Keratinocyte (primary cell): ENCODE results near the gene CDK17. TPM values are rescaled to one million over a fixed set of nuclear protein-coding genes. Genes with fewer than 3 reads are reported as not detected.

Experiments used
- DNase-seq: peaks from one replicate; pipeline ENCODE4 v3.0.0-alpha.2; 2011; ENCODE audit warnings: low read depth, missing footprints, low spot score
- FAIRE-seq: peaks from 2 replicates; lab custom pipeline; 2011; peaks lifted over from hg19 to GRCh38; lab: Jason Lieb, UNC
- H2AFZ ChIP-seq: 2 replicates; pipeline ENCODE4 v1.6.0; 2012; ENCODE audit warnings: low read length, control low read depth, inconsistent platforms; ENCODE audit not compliant: control insufficient read depth
- H3K27ac ChIP-seq: 2 replicates; pipeline ENCODE4 v1.5.1; 2011; ENCODE audit warnings: low read length; ENCODE audit not compliant: control insufficient read depth, insufficient read depth
- H3K27me3 ChIP-seq: 3 replicates; pipeline ENCODE4 v1.6.0; 2011; ENCODE audit warnings: low read length; ENCODE audit not compliant: control insufficient read depth, insufficient read depth; ENCODE audit errors: extremely low read depth
- H3K36me3 ChIP-seq, 2 experiments: 2 replicates in 1 of 2; 3 replicates in 1 of 2; pipeline ENCODE4 v1.5.1; 2011; ENCODE audit warnings: low read length in 2 of 2, mild to moderate bottlenecking in 1 of 2; ENCODE audit not compliant: control insufficient read depth in 2 of 2, insufficient read depth in 2 of 2; ENCODE audit errors: extremely low read depth in 1 of 2
- H3K4me1 ChIP-seq: 3 replicates; pipeline ENCODE4 v1.5.1; 2011; ENCODE audit warnings: low read length; ENCODE audit not compliant: control insufficient read depth, insufficient read depth; ENCODE audit errors: extremely low read depth
- H3K4me2 ChIP-seq: 3 replicates; pipeline ENCODE4 v1.6.0; 2011; ENCODE audit warnings: low read depth, low read length; ENCODE audit not compliant: control insufficient read depth, insufficient read depth; ENCODE audit errors: extremely low read depth
- H3K4me3 ChIP-seq, 3 experiments: fragments of 200-600 bp in 1 of 3; sonication (generic) in 1 of 3; 2 replicates in 2 of 3; 3 replicates in 1 of 3; pipeline ENCODE4 v1.5.1; 2011 to 2016; ENCODE audit warnings: low read length in 3 of 3, mild to moderate bottlenecking in 3 of 3, control low read depth in 2 of 3, inconsistent platforms in 1 of 3, low read depth in 1 of 3, mixed read lengths in 1 of 3, mixed run types in 1 of 3, moderate library complexity in 1 of 3; ENCODE audit not compliant: control insufficient read depth in 2 of 3, insufficient read depth in 2 of 3; ENCODE audit errors: extremely low read depth in 1 of 3
- H3K79me2 ChIP-seq: 2 replicates; pipeline ENCODE4 v1.6.0; 2012; ENCODE audit warnings: low read length; ENCODE audit not compliant: control insufficient read depth, insufficient read depth
- H3K9ac ChIP-seq: 3 replicates; pipeline ENCODE4 v1.6.0; 2011; ENCODE audit warnings: low read length; ENCODE audit not compliant: control insufficient read depth, insufficient read depth; ENCODE audit errors: extremely low read depth
- H3K9me1 ChIP-seq: 3 replicates; pipeline ENCODE4 v1.6.0; 2011; ENCODE audit warnings: low read length; ENCODE audit not compliant: control insufficient read depth, insufficient read depth; ENCODE audit errors: extremely low read depth
- H3K9me3 ChIP-seq: 2 replicates; pipeline ENCODE4 v1.5.1; 2012; ENCODE audit warnings: low read depth, low read length; ENCODE audit not compliant: control insufficient read depth
- H4K20me1 ChIP-seq: 3 replicates; pipeline ENCODE4 v1.6.0; 2011; ENCODE audit warnings: low read length; ENCODE audit not compliant: control insufficient read depth, insufficient read depth; ENCODE audit errors: extremely low read depth
- EZH2 ChIP-seq: IDR thresholded peaks from one replicate; pipeline ENCODE4 v1.6.1; 2012; ENCODE audit warnings: inconsistent platforms, mild to moderate bottlenecking, low read length, moderate library complexity
- dilution Hi-C: fragments of 300-500 bp; cut with MboI; formaldehyde crosslinking; loops from one replicate; pipeline ENCODE4 v1.7.0; 2020; ENCODE audit warnings: low sequenced_read_pairs; ENCODE audit not compliant: extremely low pct_ligation_motif_present
- polyA plus RNA-seq, 5 experiments: library from polyadenylated mRNA; depleted of rRNA in 3 of 5; stranded (reverse) in 3 of 5; stranded (forward) in 1 of 5; unstranded in 1 of 5; fragments of >200 nt; gene quantifications; 1 replicate in 1 of 5; 2 replicates in 3 of 5; 3 replicates in 1 of 5; pipeline versions ENCODE4 v1.2.1 to v1.2.3, GENCODE V29; 2011 to 2012; ENCODE audit warnings: missing spikeins in 2 of 5, low read depth in 1 of 5, low replicate concordance in 1 of 5
- TF ChIP-seq, protein P1 (sequence below), 3 experiments: IDR thresholded peaks in 1 of 3; conservative IDR thresholded peaks in 1 of 3; optimal IDR thresholded peaks in 1 of 3; 2 replicates in 2 of 3; 3 replicates in 1 of 3; pipeline versions ENCODE3 to v1.5.1; 2011; ENCODE audit warnings: low read length in 3 of 3, mild to moderate bottlenecking in 3 of 3, moderate library complexity in 2 of 3, control low read depth in 1 of 3, inconsistent platforms in 1 of 3; ENCODE audit not compliant: insufficient read depth in 2 of 3; ENCODE audit errors: extremely low read depth in 1 of 3

CDK17 gene
- polyA plus RNA-seq, 1 donor (not counting 4 experiments of a cell fraction or from before 2014, with no cell fraction given) = 33.0 TPM

DNA sequence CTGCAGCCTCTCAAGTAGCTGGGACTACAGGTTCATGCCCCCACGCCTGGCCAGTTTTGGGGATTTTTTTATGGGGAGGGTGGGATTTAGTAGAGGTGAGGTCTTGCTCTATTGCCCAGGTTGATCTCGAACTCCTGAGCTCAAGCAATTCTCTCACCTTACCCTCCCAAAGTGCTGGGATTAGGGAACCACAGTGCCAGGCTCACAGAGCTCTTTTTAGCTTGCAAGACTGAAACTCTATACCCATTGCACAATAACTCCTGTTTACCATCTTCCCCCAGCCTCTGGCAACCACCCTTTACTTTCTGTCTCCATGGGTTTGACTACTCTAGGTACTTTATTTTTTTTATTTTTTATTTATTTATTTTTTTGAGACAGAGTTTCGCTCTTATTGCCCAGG lies 25.7 kb upstream of the CDK17 start:
- H3K36me3 ChIP-seq = peaks cover 5 to 9% of the 10 kb centered on the region in 2 experiments
- no peak for FAIRE-seq
- no peaks in the 10 kb centered on the region for H3K27me3 ChIP-seq
- H3K9ac ChIP-seq = peak overlapping the region; percentile 91
- peak overlapping the region; percentile 97 for H3K27ac ChIP-seq
- dilution Hi-C loops = no loop called here
- DNase-seq = no peak
- no peaks in the 10 kb centered on the region for H4K20me1 ChIP-seq
- H2AFZ ChIP-seq = no peak overlapping the region
- peak overlapping the region; percentile 91 for H3K4me2 ChIP-seq
- no peaks in the 10 kb centered on the region for H3K9me1 ChIP-seq
- peaks cover 3% of the 10 kb centered on the region for H3K9me3 ChIP-seq
- peaks cover 25% of the 10 kb centered on the region for H3K79me2 ChIP-seq
- no peak for TF ChIP-seq EZH2
- TF ChIP-seq, protein P1, sequence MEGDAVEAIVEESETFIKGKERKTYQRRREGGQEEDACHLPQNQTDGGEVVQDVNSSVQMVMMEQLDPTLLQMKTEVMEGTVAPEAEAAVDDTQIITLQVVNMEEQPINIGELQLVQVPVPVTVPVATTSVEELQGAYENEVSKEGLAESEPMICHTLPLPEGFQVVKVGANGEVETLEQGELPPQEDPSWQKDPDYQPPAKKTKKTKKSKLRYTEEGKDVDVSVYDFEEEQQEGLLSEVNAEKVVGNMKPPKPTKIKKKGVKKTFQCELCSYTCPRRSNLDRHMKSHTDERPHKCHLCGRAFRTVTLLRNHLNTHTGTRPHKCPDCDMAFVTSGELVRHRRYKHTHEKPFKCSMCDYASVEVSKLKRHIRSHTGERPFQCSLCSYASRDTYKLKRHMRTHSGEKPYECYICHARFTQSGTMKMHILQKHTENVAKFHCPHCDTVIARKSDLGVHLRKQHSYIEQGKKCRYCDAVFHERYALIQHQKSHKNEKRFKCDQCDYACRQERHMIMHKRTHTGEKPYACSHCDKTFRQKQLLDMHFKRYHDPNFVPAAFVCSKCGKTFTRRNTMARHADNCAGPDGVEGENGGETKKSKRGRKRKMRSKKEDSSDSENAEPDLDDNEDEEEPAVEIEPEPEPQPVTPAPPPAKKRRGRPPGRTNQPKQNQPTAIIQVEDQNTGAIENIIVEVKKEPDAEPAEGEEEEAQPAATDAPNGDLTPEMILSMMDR (optimal IDR thresholded peaks at IDR 0.05 in 1 of 3, IDR thresholded peaks at IDR 0.05 in 1 of 3, conservative IDR thresholded peaks at IDR 0.05 in 1 of 3; ENCODE audit: extremely low read depth in 1 of 3, insufficient read depth in 2 of 3, low read length in 3 of 3) = no peak
- peaks cover 43% of the 10 kb centered on the region for H3K4me1 ChIP-seq
- peak overlapping the region; percentile 26 to 64 (median 55) for H3K4me3 ChIP-seq

DNA sequence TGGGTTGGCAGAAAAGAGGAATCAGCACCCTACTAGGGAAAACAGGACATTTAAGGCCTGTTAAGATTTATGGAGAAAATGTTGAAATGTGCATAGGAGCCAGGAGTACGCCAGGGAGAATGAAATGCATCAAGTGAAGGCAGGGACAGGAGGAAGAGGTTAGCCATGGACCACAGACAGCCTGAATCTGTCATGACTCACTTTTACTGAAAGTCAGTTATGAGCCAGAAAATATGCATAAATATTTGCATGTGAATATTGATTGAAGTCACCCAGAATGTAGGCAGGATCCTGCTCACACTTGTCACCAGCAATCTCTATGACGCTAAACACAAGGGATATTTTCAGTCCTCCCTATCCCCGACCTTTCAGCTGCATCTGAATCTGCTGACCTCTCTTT lies 25.1 kb upstream of the CDK17 start:
- Histone ChIP-seq H3K4me2 (peak overlapping the region; percentile 91), H3K9me1 (no peaks in the 10 kb centered on the region), H3K79me2 (peaks cover 26% of the 10 kb centered on the region), H3K27ac (peak overlapping the region; percentile 97), H3K4me3 (peak overlapping the region in 2 of 3 experiments; percentile 26 to 64), H3K36me3 (peaks cover 5 to 9% of the 10 kb centered on the region in 2 experiments), H3K9me3 (peaks cover 3% of the 10 kb centered on the region), H4K20me1 (no peaks in the 10 kb centered on the region), H2AFZ (no peak overlapping the region), H3K4me1 (peaks cover 43% of the 10 kb centered on the region), H3K9ac (peak overlapping the region; percentile 61), H3K27me3 (no peaks in the 10 kb centered on the region)
- FAIRE-seq (peak; percentile 98), DNase-seq (no peak)
- dilution Hi-C loops = no loop called here
- TF ChIP-seq, protein P1 (optimal IDR thresholded peaks at IDR 0.05 in 1 of 3, IDR thresholded peaks at IDR 0.05 in 1 of 3, conservative IDR thresholded peaks at IDR 0.05 in 1 of 3; ENCODE audit: extremely low read depth in 1 of 3, insufficient read depth in 2 of 3, low read length in 3 of 3) = no peak
- TF ChIP-seq EZH2 = no peak
